Neural cell (in vitro differentiated cells): ENCODE data around the gene KCNJ12.

ENCODE experiments used
- CTCF ChIP-seq: fragments of 450-650 bp; IDR thresholded peaks from 2 replicates; pipeline ENCODE4 v1.5.1; 2014; ENCODE audit warnings: antibody characterized with exemption, mild to moderate bottlenecking, moderate library complexity; ENCODE audit not compliant: poor library complexity, severe bottlenecking
- EP300 ChIP-seq: fragments of 450-650 bp; conservative IDR thresholded peaks from 2 replicates; pipeline ENCODE4 v1.6.1; 2014; ENCODE audit warnings: antibody characterized with exemption, mild to moderate bottlenecking, moderate library complexity; ENCODE audit not compliant: poor library complexity, severe bottlenecking
- EZH2 ChIP-seq: fragments of 200-600, 300-800 bp; shearing (Covaris generic), sonication (generic); IDR thresholded peaks from 2 replicates; pipeline ENCODE4 v1.6.1; 2014; ENCODE audit warnings: antibody characterized with exemption, low read length, borderline replicate concordance, mild to moderate bottlenecking; ENCODE audit not compliant: insufficient read depth, poor library complexity, severe bottlenecking
- MXI1 ChIP-seq: fragments of 450-650 bp; conservative IDR thresholded peaks from 2 replicates; pipeline ENCODE4 v1.6.1; 2014; ENCODE audit warnings: antibody characterized with exemption, mild to moderate bottlenecking; ENCODE audit not compliant: poor library complexity, severe bottlenecking
- POLR2AphosphoS5 ChIP-seq: IDR thresholded peaks from 2 replicates; pipeline ENCODE4 v1.6.1; 2012
- REST ChIP-seq: IDR thresholded peaks from 2 replicates; pipeline ENCODE4 v1.6.1; 2012; ENCODE audit warnings: borderline replicate concordance
- SMC3 ChIP-seq: fragments of 450-650 bp; conservative IDR thresholded peaks from 2 replicates; pipeline ENCODE4 v1.6.1; 2014; ENCODE audit warnings: antibody characterized with exemption, mild to moderate bottlenecking, moderate library complexity; ENCODE audit not compliant: poor library complexity
- TAF1 ChIP-seq: IDR thresholded peaks from 2 replicates; pipeline ENCODE4 v1.6.1; 2012; ENCODE audit warnings: low read depth

- TF ChIP-seq CTCF, result no peak
- TF ChIP-seq POLR2AphosphoS5, result no peak
- TF ChIP-seq EZH2, result no peak
- TF ChIP-seq MXI1, result no peak
- TF ChIP-seq EP300, result no peak
- no peak for TF ChIP-seq REST
- TF ChIP-seq TAF1, result no peak
- no peak for TF ChIP-seq SMC3
These were observed 18.9 kb upstream of the KCNJ12 start for GRCh38 chr17:21357281-21357680.
